ENCODE data around the gene CTAGE9.
"Not testable (repeated sequence)": the region's sequence is repeated elsewhere in the genome, so short reads cannot be mapped to it uniquely, and the experiment has no call there.

CTAGE9 gene

GRCh38 chr6:131729550-131729949 lies 18.7 kb upstream of the CTAGE9 start:
- DNase-seq (ENCODE audit: low read depth) = no peak

DNA sequence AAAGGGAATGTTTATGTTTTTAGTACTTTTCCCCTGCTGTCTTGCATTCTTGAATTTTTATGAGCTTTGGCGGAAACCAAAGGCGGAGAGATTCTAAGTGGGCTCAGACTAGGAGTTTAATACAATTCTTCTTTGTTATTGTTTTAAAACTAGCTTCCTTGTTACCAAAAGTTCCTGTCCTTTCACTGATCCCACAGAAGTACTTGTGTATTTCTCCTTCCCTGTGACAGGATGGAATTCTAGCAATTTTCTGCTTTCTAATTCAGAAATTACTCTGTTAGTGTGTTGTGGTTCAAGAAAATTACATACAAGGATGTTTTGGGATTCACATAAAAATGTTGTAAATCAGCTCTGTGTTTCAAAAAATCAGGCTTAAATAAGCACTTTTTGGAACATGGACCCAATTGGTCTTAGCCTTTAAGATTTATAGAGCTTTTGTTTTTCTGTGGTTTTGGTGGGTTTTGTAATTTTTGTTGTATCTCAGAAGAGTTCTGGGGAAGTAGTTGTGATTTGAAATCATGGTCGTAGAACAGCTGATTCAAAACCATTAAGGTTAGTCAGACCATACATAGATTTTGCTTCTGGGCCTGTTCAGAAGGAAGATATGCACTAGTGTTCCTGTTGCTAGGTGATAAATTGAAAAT lies 17.6 kb upstream of the CTAGE9 start:
- DNase-seq (ENCODE audit: low read depth) = no peak

DNA sequence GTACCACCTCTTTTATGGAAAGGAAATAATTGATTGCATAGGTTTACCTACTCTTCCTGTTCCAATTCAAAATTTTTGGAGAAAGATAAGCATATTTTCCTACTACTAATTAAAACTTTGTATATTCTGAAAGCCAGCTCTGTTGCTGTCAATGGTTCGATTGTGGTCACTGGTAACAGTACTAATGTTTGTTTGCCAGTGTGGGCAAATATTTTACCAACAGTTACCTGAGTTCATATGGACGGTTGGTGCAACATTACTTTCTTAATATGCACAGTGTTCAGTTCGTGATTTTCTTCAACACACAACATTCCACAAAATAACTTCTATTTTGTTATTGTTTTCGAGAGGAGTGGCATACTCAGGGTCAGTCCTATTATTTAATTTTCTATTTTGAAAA lies 17.1 kb upstream of the CTAGE9 start:
- no peak for DNase-seq (ENCODE audit: low read depth)

DNA sequence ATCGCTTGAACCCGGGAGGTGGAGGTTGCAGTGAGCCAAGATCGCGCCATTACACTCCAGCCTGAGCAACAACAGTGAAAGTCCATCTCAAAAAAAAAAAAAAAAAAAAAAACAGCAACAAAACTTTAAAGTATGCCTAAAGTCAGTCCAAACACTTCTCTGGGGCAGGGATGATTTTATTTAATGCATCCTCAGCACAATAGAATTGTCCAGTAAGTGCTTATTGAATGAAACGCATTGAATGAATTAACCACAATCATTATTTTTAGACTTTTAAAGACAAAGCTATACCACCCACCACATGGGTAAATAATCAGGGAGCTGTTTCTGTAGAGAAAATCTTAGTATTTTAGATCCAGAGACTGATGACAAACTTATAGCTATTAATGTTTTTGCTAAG lies 16.6 kb upstream of the CTAGE9 start:
- DNase-seq (ENCODE audit: low read depth) = no peak

DNA sequence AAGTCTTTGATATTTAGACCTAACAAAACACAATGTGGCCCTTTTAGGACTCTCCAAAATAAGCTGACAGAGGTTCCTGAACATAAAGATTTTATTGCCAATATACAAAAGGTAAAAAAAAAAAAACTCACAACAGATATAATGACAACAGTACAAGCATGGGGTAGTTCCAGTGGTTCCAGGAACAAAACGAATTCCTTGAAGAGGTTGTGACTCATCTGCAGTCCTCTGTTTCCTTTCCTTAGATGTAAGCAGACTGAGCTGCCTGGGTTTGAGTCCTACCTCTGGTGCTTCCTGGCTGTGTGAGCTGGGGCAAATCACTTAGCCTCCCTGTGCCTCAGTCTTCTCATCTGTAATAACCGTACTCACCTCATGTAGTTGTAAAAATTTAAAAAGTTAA lies 13.3 kb upstream of the CTAGE9 start:
- DNase-seq (ENCODE audit: low read depth) = no peak

- DNase-seq (ENCODE audit: low read depth) = no peak
Observed at GRCh38 chr6:131721161-131721560, 10.3 kb upstream of the CTAGE9 start.

- no peak for DNase-seq (ENCODE audit: low read depth)
Observed at GRCh38 chr6:131717836-131718542, 7.2 kb upstream of the CTAGE9 start.

DNA sequence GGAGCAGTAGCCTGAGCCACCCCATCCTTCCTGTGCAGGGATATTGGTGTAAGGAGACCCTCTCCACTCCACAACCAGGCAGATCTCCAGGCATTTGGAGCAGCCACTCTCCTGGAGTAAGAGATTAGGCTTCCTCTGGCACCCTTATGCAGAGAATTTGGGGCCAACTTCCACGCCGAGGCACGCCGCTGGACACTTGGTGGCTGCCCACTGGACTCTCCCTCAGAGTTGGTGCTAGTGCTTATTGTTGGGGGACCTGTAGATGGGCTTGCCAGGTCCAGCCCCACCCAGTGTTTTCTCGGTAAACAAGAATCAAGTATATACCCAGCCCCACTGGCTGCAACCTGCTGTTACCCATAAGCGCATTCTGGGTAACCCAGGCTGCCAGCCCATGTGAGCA lies 4.8 kb upstream of the CTAGE9 start:
- not testable (repeated sequence) for DNase-seq (ENCODE audit: low read depth)

DNA sequence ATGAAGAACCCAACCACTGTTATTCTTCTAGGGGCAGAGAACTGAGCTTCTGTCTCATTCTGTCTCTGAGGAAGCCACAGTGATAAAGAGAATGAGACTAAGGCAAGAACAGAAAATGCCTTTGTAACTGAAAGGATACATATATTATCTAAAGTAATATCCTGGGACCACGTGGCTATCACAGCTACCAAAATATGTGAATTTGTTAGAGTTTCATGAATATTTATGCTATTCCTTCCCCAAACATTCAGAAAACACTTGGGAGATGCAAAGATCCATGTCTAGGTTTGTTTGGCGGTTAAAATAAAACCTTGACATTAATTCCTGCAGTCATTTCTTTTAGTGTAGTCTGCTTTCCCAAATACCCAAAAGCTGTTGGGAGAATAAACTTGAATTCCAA lies 6.9 kb downstream of the CTAGE9 start:
- not testable (repeated sequence) for DNase-seq (ENCODE audit: low read depth)

- not testable (repeated sequence) for DNase-seq (ENCODE audit: low read depth)
Observed at GRCh38 chr6:131700851-131701250, 10.0 kb downstream of the CTAGE9 start.

GRCh38 chr6:131696956-131697355 lies 13.9 kb downstream of the CTAGE9 start:
- DNase-seq (ENCODE audit: low read depth) = no peak

DNA sequence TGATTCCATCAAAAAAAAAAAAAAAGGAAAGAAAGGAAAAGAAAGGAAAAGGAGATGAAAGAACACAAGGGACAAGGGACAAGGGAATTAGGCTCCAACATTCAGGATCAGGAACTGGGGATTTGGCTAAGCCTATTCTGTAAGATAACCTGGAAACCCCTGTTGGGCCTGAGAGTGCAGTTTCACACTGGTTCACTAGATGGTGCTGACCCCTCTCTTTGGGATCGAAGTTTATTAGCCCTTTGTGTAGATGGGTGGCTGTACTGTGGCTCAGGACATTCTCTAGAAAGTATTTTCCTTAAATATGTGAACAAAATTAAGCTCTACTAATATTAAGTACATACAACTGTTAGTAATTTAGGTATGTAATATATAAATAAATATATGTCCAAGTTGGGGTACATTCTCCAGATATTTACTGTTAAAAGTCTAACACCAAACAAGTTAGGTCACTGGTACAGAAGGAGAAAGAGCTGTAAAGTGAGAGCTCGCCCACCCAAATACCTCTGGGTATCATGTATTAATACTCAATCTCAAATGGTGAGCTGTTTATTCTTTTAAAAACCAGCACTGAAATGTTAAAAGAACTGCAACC lies 15.9 kb downstream of the CTAGE9 start:
- peak; percentile 54 for DNase-seq (ENCODE audit: low read depth)

GRCh38 chr6:131693384-131693783 lies 17.4 kb downstream of the CTAGE9 start:
- no peak for DNase-seq (ENCODE audit: low read depth)

DNA sequence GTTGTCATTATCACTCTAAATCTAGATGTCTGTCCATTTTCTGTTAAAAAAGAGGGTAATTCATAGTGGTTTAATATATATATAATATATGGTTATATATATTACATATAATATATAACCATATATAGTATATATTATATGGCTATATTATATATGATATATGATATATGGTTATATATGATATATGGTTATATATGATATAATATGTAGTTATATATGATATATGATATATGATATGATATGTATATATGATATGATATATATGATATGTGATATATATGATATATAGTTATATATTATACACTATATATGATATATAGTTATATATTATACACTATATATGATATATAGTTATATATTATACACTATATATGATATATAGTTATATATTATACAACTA lies 18.2 kb downstream of the CTAGE9 start:
- no peak for DNase-seq (ENCODE audit: low read depth)

DNA sequence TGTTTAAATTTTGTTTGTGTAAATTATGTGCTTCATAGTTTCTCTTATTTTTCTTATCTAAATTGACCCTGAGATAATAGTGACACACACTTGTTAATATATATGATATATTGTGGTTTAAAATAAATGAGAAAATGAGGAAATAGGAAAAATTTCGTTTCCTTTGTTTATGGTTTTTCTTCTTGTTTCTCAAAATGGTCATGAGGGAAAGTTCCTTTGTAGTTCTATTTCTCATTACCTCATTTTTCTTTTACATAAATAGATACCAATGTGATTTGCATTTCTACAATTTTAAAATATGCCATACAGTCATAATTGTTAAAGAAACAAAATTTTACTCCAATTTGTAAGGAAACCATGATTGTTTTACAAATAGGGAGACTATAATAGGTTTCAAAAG lies 18.8 kb downstream of the CTAGE9 start:
- no peak for DNase-seq (ENCODE audit: low read depth)

DNA sequence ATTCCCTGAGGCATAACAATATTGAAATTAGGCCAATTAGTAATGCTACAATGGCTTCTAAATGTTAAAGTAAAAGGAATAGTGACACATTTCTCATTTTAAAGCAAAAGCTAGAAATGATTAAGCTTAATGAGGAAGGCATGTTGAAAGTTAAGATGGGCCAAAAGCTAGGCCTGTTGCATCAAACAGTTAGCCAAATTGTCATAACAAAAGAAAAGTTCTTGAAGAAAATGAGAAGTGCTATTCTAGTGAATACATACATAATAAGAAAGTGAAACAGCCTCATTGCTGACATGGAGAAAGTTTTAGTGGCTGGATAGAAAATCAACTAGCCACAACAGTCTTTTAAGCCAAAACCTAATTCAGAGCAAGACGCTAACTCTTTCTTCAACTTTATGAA lies 22.5 kb downstream of the CTAGE9 start:
- DNase-seq (ENCODE audit: low read depth) = peak; percentile 52

DNA sequence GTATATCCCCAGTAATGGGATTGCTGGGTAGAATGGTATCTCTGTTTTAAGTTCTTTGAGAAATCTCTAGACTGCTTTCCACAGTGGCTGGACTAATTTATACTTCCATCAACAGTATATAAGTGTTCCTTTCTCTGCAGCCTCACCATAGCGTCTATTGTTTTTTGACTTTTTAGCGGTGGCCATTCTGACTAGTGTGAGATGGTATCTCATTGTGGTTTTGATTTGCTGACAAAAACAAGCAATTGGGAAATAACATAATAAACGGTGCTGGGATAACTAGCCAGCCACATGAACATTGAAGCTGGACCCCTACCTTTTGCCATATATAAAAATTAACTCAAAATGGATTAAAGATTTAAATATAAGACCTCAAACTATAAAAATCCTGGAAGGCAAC lies 23.8 kb downstream of the CTAGE9 start:
- no peak for DNase-seq (ENCODE audit: low read depth)

- no peak for DNase-seq (ENCODE audit: low read depth)
Observed at GRCh38 chr6:131685266-131685780, 25.5 kb downstream of the CTAGE9 start.

- no peak for DNase-seq (ENCODE audit: low read depth)
Observed at GRCh38 chr6:131683479-131683878, 27.3 kb downstream of the CTAGE9 start.

- peak; percentile 20 for DNase-seq (ENCODE audit: low read depth)
Observed at GRCh38 chr6:131682442-131682841, 28.4 kb downstream of the CTAGE9 start.

- no peak for DNase-seq (ENCODE audit: low read depth)
Observed at GRCh38 chr6:131681585-131681984, 29.2 kb downstream of the CTAGE9 start.

- DNase-seq (ENCODE audit: low read depth) = no peak
Observed at GRCh38 chr6:131680868-131681267, 29.9 kb downstream of the CTAGE9 start.

DNA sequence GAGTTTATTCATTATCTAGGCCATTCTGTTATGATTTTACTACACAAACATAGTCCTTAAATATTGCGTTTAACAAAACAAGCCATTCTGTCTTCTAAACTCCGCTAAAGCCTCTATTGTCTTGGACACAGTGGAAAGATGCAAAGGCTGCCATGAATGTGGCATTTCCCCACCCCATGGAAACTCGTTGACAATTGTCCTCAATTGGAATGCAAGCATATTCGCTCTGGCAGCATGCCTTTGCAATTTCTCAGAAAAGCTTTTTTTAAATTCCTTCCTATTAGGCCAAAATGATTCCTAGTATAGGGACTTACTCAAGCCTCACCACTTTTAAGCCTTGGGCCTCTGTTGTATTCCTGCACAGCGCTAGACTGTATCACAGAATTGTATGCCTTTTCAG lies 32.4 kb downstream of the CTAGE9 start:
- no peak for DNase-seq (ENCODE audit: low read depth)
